ENCODE measurements around the gene DUSP8.

Gene DUSP8

DNA sequence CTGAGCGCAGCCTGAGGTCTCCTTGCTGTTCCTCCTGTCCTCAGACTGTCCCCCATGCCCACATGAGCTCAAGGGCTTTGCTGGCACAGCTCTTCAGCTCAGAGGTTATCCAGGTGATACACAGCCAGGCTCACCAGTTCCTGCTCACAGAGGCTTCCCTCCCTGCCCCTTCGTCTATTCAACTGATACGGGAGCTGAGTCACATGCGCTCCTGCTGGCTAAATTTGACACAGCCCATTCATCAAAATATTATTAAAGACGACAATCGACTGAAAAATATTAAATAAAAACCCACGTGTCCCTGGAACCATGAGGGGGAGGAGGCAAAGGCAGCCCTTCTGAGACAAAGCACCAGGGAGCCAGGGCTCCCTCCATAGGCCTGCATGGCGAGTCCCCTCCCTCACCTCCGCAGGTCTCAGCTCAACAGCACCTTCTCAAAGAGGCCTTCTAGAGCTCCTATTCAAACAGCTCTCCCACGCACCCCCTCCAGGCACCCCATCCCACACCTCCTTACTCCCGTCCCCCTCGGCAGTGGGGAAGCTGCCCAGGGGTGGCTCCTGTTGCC is 40.5 kb downstream of the DUSP8 start:
- DNase-seq = no peak

DNA sequence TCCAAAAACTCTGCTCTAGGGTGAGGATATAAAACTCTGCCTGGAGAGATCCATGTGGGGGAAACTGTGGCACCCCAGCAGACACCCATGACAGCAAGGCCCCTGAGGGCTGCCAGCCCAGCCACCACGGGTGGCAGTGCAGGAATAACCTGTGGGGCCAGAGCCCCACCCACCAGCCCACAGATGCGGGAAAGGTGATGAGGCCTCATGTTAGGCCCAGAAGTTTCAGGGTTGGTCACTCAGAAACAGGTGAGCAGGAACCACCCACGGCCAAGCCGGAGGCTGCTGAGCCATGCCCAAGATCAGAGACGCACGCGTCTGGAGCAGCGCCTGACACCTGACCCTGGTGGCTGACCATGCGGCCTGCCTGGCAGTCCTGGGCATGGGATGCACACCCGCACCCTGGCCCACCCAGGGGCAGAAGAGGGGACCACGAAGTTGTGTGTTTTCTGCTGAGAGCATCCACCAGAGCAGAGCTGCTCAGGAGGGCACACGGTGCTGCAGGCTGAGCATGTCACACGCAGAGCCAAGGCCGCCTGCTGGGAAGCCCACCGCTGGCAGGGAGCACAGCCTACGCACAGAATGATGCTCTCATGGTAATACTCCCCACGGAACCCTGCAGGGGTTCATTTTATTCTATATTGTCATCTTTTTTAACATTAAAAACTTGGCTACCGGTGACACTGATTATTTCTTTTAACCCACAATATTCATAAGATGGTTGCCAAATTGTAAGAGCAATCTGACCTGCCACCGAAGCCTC is 41.2 kb downstream of the DUSP8 start:
- DNase-seq = no peak

DNA sequence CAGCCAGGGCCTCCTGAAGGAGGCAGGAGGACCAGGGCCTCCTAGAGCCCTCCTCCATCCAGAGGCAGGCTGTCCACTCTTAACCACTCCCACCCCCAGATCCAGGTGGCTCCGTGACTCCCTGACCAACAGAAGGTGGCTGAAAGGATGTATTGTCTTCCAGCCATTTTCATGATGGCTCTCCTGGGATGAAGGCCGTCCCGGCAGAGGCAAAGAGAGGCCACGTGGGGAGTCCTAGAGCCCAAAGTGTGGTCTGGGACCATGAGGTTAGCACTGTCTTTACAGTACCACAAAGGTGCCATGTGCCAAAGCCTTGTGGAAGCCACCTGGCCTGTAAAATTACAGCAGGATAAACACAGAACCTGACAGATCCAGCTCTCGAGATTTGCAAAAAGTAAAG is 42.3 kb downstream of the DUSP8 start:
- no peak for DNase-seq

DNA sequence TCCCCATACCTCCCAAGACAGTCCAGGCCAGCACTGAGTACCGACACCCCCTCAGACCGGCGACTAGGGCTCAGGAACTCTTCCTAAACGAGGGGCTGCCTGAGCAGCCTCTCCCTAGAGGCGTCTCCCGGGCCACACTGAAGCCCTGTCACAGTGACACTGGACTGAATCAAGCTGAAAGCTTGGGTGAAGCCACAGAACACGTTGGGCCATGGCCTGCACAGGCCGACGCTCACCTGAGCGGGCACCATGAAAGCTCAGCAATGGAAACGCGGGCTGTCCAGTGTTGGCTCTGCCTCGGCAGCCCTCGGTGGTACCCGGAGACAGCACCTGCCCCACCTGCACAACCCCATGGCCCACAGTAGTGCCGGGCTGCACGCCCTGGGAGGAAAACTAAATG is 42.8 kb downstream of the DUSP8 start:
- DNase-seq = no peak

DNA sequence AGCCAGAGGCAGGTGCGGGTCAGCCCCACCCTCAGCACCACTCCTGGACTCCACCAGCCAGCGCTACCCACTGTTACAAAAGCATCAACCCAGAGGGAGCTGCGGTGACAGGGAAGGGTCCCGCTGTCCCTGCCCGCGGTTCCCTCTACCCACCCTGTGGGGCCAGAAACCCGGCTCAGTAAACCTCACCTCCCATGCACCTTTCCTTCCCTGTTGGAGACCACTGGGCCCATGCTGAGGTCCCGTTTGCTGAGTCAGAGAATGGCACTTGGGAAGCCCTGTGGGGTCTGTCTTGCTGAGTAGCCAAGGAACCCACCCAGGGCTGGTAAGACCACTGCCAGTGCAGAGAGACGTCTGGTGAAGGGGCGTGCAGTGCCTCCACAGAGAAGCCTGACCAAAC is 43.4 kb downstream of the DUSP8 start:
- DNase-seq = no peak

DNA sequence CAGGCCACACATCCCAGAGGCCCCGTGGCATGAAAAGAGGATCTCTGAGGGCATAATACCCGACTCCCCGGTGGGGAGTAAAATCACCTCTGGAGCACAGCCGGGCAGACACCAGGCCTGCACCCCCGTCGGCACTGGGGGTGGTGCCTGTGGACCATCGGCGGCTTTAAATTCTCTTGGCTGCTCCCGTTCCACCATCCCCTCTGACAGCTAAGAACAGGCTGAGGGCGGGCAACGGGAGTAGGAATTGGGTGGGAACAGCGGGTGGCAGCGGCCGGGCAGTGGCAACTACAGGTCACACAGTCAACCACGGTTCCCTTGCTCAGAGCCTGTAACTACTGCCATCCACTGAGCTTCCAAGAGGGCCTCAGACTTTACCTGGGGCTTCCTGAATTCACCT is 45.3 kb downstream of the DUSP8 start:
- no peak for DNase-seq

DNA sequence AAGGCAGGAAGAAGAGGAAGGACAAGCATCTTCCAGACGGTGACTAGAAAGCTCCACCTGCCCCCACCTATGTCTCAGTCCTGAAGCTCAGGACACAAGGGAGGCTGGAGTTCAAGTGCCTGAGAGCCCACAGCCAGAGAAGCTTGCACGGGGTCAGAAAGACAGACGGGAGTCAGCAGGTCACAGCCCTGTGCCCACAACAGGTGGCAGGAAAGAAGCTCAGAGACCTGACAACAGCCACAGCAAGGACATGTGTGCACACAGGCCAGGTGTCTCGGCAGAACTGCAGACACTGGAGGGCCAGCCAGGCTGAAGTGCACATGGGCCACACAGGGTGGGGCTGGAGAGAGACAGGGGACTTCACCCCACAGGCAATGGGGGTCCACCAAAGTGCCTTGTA is 48.3 kb downstream of the DUSP8 start:
- DNase-seq = no peak

DNA sequence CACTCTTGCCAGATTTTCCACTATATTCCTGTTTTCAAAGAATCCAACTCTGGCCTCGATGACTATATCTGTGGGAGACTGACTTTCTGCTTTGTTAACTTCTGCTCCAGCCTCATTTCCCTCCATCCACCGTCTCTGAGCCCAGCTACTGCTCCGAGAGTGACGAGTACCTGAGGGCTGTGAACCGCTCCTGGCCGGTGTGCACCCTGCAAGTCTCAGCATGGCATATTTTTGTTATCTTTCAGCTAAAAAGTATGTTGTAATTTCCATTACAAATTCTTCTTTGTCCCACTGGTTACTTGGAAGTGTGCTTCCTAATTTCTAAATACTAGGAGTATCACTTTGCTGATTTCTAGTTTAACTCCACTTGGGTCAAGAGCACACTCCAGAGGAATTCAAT is 49.0 kb downstream of the DUSP8 start:
- no peak for DNase-seq

DNA sequence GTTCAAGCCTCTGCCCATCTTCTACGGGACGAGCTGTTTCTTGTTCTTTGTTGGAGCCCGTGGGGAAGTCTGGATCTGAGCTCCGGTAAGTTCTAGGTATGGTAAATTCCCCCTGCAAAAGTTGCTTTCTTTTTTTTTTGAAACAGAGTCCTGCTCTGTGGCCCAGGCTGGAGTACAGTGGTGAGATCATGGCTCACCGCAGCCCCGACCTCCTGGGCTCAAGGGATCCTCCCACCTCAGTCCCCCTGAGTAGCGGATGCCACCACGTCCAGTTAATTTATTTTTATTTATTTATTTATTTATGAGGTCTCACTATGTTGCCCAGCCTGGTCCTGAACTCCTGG is 50.0 kb downstream of the DUSP8 start:
- DNase-seq = no peak

DNA sequence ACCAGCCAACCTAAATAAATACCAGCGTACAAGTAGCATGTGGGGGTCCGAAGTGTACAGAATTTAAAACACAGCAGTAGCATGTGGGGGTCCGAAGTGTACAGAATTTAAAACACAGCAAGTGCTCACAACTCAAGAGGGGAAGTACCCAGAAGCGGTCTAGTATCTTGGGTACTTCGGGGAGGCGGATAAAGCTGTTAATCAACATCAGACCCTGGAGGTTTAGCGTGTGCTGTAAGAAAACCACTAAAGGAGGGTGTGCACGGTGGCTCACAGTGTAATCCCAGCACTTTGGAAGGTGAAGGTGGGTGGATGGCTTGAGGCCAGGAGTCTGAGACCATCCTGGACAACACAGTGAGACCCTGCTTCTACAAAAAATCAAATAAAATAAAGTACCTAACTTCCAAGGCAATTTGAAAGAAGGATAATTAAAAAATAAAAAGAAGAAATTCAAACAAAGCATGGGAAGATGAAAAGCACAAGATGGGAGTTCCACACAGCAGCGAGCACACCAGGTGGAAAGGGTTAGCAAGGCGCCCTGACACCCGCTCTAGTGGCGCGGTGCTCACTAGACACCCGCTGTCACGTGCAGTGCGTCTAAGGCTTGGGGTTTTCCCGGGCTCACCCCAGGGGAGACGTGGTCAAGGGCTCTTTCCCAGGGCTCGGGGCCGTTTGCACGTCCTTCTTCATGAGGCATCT is 50.5 kb downstream of the DUSP8 start:
- DNase-seq = no peak

DNA sequence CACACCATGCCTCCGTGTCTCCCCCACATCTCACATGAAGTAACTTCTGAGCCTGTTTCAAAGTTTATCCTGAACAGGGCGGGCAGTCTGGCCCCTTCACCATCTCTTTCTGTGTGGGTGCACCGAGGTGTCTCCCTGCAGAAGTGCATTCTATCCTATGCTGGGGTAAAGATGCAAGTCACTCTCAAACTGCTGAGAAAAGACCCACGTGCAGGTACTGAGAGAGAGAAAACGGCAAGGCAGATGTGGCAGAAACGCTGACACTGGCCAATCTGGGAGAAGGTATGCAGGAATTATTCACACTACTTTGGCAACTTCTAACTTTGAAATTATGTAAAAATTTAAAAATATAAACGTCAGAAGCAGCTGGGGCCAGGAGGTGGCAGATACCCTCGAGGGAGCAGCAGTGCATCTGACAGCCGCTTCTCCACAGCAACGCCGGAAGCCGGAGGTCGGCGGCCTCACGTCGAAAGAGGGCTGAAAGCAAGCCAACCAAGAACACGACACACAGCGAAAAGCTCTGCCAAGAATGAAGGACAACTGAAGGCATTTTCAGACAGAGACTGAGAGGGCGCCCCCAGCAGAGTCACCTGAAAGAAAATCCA is 51.3 kb downstream of the DUSP8 start:
- DNase-seq = no peak

DNA sequence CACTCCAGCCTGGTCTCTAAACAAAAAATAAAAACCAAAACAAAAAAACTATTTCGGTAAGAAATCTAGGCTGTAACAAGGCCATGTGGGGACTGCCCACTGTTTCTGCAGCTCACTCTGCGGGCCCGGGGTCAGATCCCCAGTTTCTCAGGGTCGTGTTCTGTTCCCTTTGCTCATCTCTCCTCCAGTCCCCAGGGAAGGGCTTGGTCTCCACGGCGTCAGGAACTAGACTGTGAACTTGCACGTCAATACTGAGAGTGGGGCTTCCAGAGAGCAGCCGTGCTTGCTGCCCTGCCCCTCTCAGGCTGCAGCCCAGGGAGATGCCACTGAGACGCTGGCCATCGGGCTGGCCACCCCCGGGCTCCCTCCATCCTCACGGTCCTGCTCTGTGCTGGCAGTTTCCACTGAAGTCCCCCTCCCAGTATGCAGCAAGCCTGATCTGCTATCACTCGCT is 51.8 kb downstream of the DUSP8 start:
- DNase-seq = no peak

DNA sequence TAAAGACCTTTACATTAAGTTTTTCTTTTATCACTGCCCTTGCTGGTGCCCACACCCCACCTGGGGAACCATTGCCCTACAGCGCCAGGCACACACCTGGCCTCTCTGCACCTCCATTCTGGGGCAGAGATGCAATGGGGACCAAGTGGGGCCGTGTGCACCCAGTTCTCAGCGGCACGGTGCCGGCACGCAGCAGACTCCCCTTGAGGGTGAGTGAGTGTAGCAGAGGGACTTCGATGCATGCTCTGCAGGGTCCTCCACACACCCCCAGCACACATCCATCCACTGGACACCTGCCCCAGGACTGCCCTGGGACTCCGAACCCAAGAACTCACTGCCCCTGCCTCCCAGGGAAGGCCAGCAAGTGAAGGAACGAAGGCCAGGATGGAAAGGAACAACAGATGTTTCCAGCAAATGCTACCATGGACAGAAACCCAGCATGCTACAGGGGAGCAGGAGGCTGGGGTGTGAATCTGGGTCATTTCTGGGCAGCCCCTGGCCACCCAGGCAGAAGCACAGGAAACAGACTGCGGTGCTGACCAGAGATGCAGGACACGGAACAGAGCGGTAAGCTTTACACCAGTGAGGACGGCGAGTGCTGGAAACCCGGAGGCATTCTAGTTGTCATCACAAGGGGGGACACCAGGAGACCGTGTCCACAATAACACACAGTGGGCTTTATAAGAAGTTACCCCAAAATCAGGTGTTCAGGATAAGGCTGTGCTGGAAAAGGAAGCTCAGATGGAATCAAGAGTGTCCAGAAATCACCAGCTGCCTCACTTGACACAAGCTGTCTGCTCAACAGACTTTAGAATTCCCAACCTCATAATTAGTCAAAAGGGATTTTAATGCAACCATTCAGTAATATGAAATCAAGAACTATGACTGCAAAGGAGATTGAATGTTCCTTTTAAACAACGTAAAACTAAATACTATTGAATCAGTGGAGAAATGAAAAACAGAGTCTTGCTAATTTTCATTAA is 52.8 kb downstream of the DUSP8 start:
- no peak for DNase-seq

DNA sequence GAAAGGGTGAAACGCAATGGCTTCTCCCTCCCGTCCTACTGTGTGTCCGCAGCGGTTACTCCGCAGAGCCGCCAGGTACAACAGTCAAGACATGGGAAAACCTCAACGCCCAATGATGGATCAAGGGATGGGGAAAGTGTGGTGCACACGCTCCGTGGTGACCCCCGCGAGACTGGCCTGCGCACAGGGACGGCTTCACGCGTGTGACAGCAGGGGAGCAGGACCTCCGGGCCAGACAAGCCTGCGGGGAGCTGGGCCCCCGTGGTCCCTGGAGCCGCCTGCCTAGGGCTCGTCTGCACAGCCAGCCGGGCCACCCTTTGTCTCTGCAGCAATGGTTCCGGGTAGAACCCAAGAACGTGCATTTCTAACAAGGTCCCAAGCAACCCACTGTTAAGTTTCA is 53.8 kb downstream of the DUSP8 start:
- DNase-seq = no peak

DNA sequence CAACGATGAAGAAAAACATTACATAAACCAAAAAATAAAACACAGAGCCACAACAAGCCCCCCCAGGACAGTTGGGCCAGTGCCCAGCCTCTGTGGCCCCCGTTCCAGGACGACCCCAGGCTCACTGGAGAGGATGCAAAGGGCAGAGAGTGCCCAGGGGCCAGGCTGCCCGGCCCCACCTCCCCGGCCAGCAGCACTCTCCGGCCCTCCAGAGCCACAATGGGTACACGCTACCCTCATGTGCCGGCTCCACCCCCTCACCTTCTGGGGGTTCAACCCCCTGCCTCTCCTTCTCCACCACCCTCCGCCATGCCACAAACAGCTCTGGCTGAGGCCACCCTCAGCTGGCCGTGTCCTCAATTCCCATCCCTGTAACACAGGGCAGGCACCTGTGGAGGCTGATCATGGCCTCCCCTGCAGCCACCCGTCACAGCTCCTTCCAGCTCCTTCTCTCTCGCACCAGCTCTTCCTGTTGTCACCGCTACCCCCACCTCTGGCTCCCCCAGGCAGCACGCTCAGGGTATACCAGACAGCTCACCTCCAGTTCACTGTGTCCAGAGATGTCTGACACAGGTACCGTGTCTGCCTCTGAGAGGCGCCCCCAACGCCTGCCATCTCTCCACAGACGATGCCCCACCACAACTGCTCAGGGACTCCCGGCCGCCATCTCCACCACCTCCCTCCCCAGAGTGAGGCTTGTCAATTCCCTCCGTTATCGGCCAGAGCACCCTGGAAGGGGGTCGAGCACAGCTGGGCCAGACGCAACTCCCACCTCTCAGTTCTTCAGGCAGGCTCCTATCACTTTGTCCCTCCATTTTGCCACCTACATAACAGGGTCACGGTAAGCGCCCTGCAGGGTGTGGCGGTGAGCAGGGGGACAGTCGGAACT is 54.7 kb downstream of the DUSP8 start:
- DNase-seq = no peak

DNA sequence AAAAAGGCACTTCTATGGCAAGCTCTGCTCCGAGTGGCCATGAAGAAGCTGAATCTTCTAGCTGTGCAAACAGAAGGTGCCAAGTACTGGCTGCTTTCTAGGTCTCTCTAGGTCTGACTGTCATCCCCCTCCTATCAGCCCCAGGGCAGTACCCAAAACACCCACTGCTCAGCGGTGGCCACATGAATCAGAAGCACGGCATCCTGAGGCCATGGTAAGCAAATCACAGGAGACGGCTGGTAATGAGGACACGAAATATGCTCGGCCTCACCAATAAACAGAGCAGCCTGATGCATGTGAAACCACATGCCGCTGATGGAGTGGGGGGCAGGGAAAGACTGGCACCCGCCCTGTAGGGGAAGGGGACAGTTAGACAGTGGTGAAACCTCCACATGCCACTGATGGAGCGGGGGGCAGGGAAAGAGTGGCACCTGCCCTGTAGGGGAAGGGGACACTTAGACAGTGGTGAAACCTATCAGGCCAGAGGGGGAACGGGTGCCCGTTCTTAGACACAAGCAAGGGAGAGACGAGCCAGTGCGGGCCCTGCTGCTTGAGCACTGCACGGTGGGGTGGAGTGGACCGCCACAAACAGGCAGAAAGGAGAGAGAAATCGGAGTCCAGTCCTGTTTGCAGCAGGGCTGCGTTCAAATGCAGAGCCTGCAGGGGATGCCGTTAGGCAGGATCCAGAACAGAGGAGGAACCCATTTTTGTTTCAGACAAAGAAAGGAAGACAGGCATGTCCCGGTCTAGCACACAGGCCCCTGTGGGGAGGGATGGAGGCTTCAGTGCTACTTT is 55.6 kb downstream of the DUSP8 start:
- no peak for DNase-seq

DNA sequence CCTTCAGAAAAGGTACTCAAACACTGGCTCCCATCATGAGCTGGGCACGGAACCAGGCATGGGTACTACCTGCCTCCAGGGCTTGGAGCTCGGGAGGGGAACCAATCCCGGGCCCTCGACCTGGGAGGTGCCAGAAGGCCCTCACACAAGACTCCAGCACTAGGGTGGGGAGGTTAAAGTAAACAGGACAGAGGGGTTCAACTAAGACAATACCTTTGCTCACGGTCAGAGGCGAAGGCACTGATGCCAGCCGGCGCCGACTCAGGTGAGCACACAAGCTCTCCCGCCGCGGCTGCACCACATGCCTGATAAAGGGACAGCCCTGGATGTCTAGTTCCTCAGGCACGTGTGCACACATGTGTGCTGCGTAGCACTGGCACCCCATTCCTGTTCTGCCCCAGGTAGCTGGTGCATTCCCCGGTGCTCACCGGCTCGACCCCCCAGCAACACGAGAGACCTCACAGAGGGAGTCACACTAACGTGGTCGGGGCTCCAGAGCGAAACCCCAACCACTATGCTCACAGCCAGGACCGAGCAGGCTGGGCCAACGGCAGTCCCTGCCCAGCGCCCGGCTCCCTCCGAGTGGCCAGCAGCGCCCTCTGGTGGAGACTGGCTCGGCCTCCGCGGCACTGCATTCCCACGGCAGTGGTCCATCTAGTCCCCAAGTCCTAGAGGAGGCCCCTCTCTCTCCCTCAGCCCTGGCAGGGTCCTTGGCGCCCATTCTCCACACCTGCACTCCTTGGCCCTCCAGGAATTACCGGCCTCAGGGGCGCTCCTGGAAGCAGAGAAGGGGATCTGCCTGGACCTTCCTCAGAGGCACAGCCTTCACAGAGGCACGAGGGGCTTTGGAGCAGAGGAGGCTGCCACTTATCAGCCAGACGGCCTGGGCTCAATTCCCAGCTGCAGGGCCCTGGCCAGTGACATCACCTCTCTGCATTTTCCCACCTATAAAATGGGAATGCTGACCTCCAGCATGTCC is 56.7 kb downstream of the DUSP8 start:
- DNase-seq = peak in 1 of 2 experiments; percentile 59

DNA sequence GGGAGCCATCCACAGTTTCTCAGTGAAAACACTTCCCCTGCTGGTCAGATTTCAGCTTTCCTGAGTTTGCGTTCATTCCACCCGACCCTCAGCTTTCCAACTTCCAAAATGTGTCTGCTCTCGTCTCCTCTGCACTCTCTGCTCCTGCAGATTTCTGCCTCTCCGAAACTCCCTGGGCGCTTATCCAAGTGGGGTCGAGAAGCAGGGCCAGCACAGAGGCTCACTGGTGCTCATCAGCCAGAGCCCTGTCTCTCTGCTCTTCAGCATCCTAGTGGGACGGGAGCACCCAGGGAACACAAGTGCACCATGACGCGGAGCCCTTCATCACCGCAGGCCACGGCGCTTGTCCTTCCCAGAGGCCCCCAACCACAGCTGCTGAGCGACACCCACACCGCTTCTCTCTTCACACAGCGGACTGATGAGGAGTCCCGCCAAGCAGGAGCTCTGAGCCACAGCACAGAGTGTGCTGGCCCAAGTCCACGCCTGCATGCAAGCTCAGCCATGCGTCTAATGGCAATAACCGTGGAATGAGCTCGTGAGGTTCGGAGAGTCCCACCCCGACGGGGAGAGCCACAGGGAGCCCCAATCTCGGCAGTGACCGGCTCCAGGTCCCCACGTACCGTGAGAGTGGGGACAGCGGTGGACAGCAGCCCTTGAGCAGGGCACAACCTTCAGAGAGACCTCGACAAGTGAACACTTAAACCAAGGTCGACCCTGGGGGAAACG is 57.6 kb downstream of the DUSP8 start:
- no peak for DNase-seq

Measured in cerebellar nuclear complex (tissue), 1 donor.